Left lung (tissue), 10 donors: ENCODE data around the gene PDE8B. TPM values are rescaled to one million over a fixed set of nuclear protein-coding genes. Genes with fewer than 3 reads are reported as not detected.

Experiments
- ATAC-seq: fragments of 200-7000 bp; cut with Tn5 transposase; one replicate; pipeline ENCODE4 v1.9.1; 2020; ENCODE audit warnings: moderate library complexity
- DNase-seq, 4 donors: peaks; one replicate each; pipeline ENCODE4 v3.0.0-alpha.2; 2013 to 2020
- H3K27ac ChIP-seq, 2 donors: fragments of 200-600 bp; sonication (generic) in 1 of 2; one replicate each; pipeline versions ENCODE4 v1.5.0 to v1.8.0; 2020 to 2021
- H3K27me3 ChIP-seq, 2 donors: fragments of 200-600 bp; sonication (generic) in 1 of 2; one replicate each; pipeline versions ENCODE4 v1.5.0 to v1.8.0; 2020 to 2021
- H3K36me3 ChIP-seq, 2 donors: fragments of 200-600 bp; sonication (generic) in 1 of 2; one replicate each; pipeline versions ENCODE4 v1.5.0 to v1.8.0; 2020 to 2021
- H3K4me1 ChIP-seq, 2 donors: fragments of 200-600 bp; one replicate each; pipeline ENCODE4 v1.8.0; 2021
- H3K4me3 ChIP-seq, 2 donors: fragments of 200-600 bp; sonication (generic) in 1 of 2; one replicate each; pipeline versions ENCODE4 v1.5.0 to v1.8.0; 2020 to 2021; ENCODE audit warnings: mild to moderate bottlenecking in 1 of 2
- H3K9me3 ChIP-seq, 2 donors: fragments of 200-600 bp; sonication (generic) in 1 of 2; one replicate each; pipeline versions ENCODE4 v1.5.0 to v1.8.0; 2020 to 2021
- intact Hi-C, 2 donors: fragments of 100-400 bp; cut with DNase I; formaldehyde crosslinking; loops; one replicate each; pipeline versions ENCODE4 v1.11.2 to v1.14.2; 2022
- polyA plus RNA-seq, 6 donors: library from polyadenylated mRNA; unstranded; fragments of 120-200 nt; gene quantifications; one replicate each; pipeline ENCODE4 v1.2.1, GENCODE V29; 2013; ENCODE audit not compliant: insufficient read length in 6 of 6
- total RNA-seq, 2 donors: library from RNA; stranded (reverse); fragmentation: NEBNext Ultra II Directional; extraction: Animal tissue kit (Norgen Biotek cat#: 25700); gene quantifications; one replicate each; pipeline ENCODE4 v1.2.1, GENCODE V29; 2021
- TF ChIP-seq, protein P1 (sequence below), 2 donors: fragments of 200-600 bp; sonication (generic) in 1 of 2; IDR thresholded peaks; one replicate each; pipeline versions ENCODE4 v1.5.0 to v1.8.0; 2021; ENCODE audit warnings: antibody characterized with exemption in 2 of 2
- donor health status: DM: no; HTN: yes; CAD: no.
- donor health status: DM: no; HTN: no; CAD: no.

Gene PDE8B
- total and polyA plus RNA-seq, 8 donors, result 3.3 to 8.7 (median 6.5) TPM

DNA sequence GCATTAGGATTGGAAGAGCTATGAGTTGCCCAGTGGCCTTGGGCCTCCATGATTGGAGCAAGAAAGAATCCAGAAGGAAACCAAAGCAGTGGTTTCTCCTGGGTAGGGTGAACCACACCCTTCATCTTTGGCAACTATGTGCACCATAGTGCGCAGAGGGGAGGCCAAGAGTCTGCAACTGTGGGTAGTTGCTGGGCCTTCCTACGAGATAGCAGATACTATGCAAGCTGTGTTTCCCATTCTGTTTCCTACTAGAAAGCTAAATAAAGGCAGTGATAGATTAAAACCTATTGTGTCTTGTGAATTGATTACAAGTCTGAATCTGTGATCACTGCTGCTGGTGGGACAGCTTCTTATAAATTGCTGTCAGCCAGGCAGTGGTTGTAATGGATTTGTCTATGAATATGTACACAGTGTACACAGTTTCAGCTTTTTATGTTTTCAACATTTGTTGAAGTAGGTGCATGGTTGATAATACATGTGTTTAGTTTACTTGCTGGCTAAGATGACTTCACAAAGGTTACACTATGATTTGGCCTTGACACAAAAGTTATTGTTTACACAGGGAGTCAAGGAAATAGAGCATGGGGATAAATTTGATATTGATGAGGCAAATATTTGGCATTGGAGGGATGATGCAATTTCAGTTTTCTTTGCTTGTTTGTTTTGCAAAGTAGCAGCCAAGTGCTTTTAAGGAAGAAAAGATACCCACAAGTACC, 23.7 kb upstream of the PDE8B start:
- H3K27ac ChIP-seq, result no peak overlapping the region
- DNase-seq, result no peak
- no peak for ATAC-seq
- no peaks in the 10 kb centered on the region for H3K36me3 ChIP-seq
- no peaks in the 10 kb centered on the region for H3K4me1 ChIP-seq
- no peaks in the 10 kb centered on the region for H3K9me3 ChIP-seq
- H3K27me3 ChIP-seq, result peaks cover 0 to 10% of the 10 kb centered on the region in 2 donors
- TF ChIP-seq, protein P1, sequence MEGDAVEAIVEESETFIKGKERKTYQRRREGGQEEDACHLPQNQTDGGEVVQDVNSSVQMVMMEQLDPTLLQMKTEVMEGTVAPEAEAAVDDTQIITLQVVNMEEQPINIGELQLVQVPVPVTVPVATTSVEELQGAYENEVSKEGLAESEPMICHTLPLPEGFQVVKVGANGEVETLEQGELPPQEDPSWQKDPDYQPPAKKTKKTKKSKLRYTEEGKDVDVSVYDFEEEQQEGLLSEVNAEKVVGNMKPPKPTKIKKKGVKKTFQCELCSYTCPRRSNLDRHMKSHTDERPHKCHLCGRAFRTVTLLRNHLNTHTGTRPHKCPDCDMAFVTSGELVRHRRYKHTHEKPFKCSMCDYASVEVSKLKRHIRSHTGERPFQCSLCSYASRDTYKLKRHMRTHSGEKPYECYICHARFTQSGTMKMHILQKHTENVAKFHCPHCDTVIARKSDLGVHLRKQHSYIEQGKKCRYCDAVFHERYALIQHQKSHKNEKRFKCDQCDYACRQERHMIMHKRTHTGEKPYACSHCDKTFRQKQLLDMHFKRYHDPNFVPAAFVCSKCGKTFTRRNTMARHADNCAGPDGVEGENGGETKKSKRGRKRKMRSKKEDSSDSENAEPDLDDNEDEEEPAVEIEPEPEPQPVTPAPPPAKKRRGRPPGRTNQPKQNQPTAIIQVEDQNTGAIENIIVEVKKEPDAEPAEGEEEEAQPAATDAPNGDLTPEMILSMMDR (IDR thresholded peaks at IDR 0.05), result no peak
- no peak overlapping the region for H3K4me3 ChIP-seq
- intact Hi-C loops, result no loop called here

DNA sequence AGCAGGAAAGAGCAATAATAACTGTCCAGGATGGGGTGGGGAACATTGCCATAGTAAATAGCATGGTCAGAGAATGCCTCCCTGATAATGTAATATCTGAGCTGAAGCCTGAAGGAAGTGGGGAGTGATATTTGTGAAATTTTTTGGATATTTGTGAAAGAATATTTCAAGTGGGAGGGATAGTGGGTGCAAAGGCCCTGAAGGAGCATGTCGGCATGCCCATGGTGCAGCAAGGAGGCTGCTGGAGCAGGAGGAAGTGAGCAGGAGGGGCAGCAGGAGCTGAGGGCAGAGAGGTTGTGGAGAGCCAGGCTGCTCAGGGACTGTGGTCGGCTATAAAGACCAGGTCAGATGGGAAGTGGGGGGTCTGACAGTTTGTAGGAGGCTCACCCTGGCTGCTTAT, 21.1 kb upstream of the PDE8B start:
- no peaks in the 10 kb centered on the region for H3K9me3 ChIP-seq
- H3K36me3 ChIP-seq, result no peaks in the 10 kb centered on the region
- intact Hi-C loops, result no loop called here
- H3K4me1 ChIP-seq, result no peaks in the 10 kb centered on the region
- TF ChIP-seq, protein P1 (IDR thresholded peaks at IDR 0.05), result no peak
- ATAC-seq (no peak), DNase-seq (no peak)
- H3K4me3 ChIP-seq, result no peak overlapping the region
- no peaks in the 10 kb centered on the region for H3K27me3 ChIP-seq
- H3K27ac ChIP-seq, result no peak overlapping the region

DNA sequence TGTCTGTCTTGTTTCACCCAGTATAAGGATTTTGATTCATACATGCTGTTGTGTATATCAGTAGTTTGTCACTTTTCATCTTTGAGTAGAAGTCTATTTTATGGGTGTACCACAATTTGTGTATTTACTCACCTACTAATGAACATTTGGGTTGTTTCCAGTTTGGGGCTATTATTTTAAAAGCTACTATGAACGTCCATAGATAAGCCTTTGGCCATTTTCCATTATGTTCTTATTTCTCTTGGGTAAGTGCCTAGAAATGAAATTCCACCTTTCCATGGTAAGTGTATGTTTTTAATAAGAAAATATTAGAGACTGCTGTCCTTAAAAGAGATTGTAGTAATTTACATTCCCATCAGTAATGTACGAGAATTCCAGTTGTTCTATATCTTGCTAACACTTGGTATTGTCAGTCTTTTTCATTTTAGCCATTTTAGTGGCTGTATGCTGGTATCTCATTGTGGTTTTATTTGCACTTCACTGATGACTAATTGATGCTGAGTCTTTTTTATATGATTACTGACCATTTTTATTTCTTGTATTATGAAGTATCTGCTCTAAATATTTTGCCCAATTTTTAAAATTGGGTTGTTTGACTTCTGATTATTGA, 17.9 kb upstream of the PDE8B start:
- H3K4me3 ChIP-seq, result no peak overlapping the region
- no peak overlapping the region for H3K27ac ChIP-seq
- TF ChIP-seq, protein P1 (IDR thresholded peaks at IDR 0.05), result no peak
- intact Hi-C loops, result no loop called here
- peaks cover 0 to under 1% of the 10 kb centered on the region in 2 donors for H3K9me3 ChIP-seq
- no peak for ATAC-seq
- H3K4me1 ChIP-seq, result no peaks in the 10 kb centered on the region
- no peak for DNase-seq
- no peaks in the 10 kb centered on the region for H3K36me3 ChIP-seq
- no peaks in the 10 kb centered on the region for H3K27me3 ChIP-seq

DNA sequence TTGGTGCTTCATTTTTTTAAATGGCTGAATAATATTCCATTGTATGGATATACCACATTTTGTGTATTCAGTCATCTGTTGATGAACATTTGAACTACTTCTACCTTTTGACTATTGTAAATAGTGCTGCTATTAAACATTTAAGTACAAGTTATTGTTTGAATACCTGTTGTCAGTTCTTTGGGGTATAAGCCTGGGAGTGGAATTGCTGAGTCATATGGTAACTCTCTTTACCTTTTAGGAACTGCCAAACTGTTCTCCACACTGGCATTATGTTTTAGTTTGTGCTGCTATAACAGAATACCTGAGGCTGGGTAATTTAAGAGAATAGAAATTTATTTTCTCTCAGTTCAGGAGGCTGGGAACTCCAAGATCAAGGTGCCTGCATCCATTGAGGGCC, 15.7 kb upstream of the PDE8B start:
- DNase-seq (no peak), ATAC-seq (no peak)
- no peaks in the 10 kb centered on the region for H3K36me3 ChIP-seq
- H3K27ac ChIP-seq, result no peak overlapping the region
- H3K4me1 ChIP-seq, result no peaks in the 10 kb centered on the region
- no peak overlapping the region for H3K4me3 ChIP-seq
- TF ChIP-seq, protein P1 (IDR thresholded peaks at IDR 0.05), result no peak
- peaks cover 0 to 7% of the 10 kb centered on the region in 2 donors for H3K9me3 ChIP-seq
- no peaks in the 10 kb centered on the region for H3K27me3 ChIP-seq
- intact Hi-C loops, result no loop called here

DNA sequence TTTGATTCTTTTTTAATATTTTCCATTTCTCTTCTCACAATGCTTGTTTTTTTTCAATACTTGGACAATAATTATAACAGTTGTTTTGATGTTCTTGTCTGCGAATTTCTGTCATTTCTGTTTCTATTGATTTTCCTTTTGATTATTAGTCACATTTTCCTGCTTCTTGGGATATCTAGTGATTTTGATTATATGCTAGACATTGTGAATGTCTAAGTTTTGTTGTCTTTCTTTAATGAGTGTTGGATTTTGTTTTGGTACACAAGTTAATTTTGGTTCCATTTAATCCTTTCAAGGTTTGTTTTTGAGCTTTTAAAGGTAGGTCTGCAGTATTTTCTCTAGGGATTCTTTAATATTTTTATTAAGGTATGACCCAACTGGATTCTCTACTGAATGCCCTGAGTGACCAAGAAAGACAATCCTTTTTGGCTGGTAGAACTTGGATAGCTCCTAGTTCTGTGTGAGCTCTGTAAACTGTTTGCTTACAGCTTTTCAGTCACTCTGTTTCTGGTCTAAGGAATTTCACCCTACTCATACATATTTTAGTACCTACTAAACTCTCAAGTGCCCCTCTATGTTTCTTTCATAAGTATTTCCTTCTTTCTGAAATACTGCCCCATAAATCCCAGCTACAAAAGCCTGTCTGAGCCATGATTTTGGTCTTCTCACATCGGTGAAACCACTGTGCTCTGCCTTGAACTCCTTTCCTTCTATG, 12.5 kb upstream of the PDE8B start:
- Histone ChIP-seq H3K4me3 (no peak overlapping the region), H3K27me3 (no peaks in the 10 kb centered on the region), H3K36me3 (no peaks in the 10 kb centered on the region), H3K4me1 (no peaks in the 10 kb centered on the region), H3K9me3 (peaks cover 0 to 7% of the 10 kb centered on the region in 2 donors), H3K27ac (no peak overlapping the region)
- intact Hi-C loops, result no loop called here
- DNase-seq (no peak), ATAC-seq (peak; percentile 65)
- TF ChIP-seq, protein P1 (IDR thresholded peaks at IDR 0.05), result no peak
